HG03342 (cell line): ENCODE measurements around the gene ZNF670.
"Not testable (repeated sequence)": the region's sequence is repeated elsewhere in the genome, so short reads cannot be mapped to it uniquely, and the experiment has no call there.

Experiments
- ATAC-seq: cut with Tn5 transposase; IDR thresholded peaks from one replicate; pipeline ENCODE4 v1.9.1; 2021; ENCODE audit warnings: mild to moderate bottlenecking, moderate library complexity; ENCODE audit not compliant: unreplicated experiment

ZNF670 gene

GRCh38 chr1:247078258-247079140, at the start of gene ZNF670:
Gene ZNF670 (minus strand): TSS chr1:247078811. CDS start chr1:247078596, 215 bp downstream.
- ATAC-seq: peak; percentile 100

DNA sequence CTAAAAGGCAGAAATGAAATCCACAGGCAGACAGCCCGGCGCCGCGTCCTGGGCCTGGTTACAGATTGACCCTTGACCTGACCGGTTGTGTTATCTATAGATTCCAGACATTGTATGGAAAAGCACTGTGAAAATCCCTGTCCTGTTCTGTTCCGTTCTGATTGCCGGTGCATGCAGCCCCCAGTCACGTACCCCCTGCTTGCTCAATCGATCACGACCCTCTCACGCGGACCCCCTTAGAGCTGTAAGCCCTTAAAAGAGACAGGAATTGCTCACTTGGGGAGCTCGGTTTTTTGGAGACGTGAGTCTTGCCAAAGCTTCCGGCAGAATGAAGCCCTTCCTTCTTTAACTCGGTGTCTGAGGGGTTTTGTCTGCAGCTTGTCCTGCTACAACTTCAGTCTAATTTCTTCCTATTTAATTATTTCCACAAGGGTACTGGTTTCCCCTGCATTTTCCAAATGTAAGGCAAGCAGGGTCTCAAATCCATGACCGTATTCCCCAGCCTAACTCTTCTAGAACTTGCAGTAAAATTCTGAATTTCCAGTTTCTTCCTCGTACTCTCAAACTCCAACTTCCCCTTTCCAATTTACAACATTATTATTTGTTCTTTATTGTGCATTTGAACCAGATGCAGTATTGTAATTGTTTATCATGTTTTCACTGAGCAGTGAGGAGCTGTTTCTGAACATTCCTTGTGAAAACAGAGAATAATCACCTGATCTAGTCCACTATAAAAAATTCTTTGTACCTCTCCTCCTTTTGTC, 49.1 kb upstream of the ZNF670 start:
- not testable (repeated sequence) for ATAC-seq

GRCh38 chr1:247126601-247127000, 48.0 kb upstream of the ZNF670 start:
- peak; percentile 57 for ATAC-seq

GRCh38 chr1:247126166-247126565, 47.6 kb upstream of the ZNF670 start:
- peak; percentile 99 for ATAC-seq

GRCh38 chr1:247121382-247121781, 42.8 kb upstream of the ZNF670 start:
- no peak for ATAC-seq

GRCh38 chr1:247120408-247120668, 41.7 kb upstream of the ZNF670 start:
- not testable (repeated sequence) for ATAC-seq

- no peak for ATAC-seq
Measured at GRCh38 chr1:247119600-247120407, 41.2 kb upstream of the ZNF670 start.

DNA sequence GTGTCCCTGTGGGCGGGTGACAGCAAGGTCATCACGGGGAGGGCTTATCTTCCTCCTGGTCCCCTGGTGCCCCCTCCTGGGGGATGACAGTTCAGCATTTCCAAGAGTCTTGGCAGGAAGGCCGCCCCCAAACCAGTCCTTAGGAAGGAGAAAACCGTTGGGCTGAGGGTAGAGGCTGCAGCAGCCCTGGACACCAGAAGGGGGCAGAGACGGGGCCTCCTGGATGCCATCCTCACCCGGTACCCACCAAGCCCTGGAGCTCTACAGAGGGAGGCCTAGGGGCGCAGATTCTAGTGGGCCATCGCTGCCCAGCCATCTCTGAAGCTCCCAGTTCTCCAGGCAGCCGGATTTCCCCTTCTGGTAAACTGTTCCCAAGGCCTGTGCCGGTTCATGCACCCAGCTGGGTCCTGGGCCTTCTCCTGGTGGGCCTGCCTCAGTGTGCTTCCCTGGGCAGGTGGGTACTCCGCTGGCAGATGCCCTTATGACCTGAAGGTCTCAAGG, 40.4 kb upstream of the ZNF670 start:
- no peak for ATAC-seq

- ATAC-seq: no peak
Measured at GRCh38 chr1:247115545-247115944, 36.9 kb upstream of the ZNF670 start.

- no peak for ATAC-seq
Measured at GRCh38 chr1:247115141-247115510, 36.5 kb upstream of the ZNF670 start.

- no peak for ATAC-seq
Measured at GRCh38 chr1:247114351-247115140, 35.9 kb upstream of the ZNF670 start.

- no peak for ATAC-seq
Measured at GRCh38 chr1:247113733-247114271, 35.2 kb upstream of the ZNF670 start.

DNA sequence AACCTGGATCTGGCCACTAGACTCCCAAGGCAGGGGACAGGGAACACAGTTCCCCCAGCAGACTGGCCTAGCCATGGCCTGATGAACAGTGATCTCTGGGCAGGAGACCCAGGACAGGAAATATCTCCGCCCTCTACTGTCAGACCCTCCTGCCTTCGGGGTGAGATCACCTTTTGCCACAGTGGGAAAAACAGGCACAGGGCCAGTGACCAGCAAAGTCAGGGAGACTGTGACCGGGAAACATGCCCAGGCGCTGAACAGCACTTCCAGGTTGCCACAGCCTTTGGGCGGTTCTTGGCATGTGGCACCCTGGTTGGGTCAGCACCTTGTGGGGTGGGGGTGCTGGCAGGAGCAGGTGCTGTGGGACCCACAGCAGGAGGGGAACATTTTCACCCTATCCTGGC, 34.5 kb upstream of the ZNF670 start:
- no peak for ATAC-seq

DNA sequence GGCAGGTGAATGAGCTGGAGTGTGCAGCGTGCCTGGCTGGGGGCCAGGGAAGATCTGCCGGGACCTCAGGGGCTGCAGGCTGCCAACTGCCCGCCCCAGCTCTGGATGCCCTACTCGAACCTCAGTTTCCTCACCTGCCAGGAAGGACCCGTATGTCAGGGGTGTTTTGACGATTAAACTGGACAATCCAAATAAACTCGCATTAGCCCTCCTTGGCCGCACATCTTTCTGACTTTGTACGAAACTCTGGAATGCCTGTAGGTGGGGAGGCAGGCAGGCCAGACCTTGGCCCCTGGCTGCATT, 33.8 kb upstream of the ZNF670 start:
- no peak for ATAC-seq

- no peak for ATAC-seq
Measured at GRCh38 chr1:247111700-247112478, 33.3 kb upstream of the ZNF670 start.

GRCh38 chr1:247111259-247111699, 32.7 kb upstream of the ZNF670 start:
- no peak for ATAC-seq

DNA sequence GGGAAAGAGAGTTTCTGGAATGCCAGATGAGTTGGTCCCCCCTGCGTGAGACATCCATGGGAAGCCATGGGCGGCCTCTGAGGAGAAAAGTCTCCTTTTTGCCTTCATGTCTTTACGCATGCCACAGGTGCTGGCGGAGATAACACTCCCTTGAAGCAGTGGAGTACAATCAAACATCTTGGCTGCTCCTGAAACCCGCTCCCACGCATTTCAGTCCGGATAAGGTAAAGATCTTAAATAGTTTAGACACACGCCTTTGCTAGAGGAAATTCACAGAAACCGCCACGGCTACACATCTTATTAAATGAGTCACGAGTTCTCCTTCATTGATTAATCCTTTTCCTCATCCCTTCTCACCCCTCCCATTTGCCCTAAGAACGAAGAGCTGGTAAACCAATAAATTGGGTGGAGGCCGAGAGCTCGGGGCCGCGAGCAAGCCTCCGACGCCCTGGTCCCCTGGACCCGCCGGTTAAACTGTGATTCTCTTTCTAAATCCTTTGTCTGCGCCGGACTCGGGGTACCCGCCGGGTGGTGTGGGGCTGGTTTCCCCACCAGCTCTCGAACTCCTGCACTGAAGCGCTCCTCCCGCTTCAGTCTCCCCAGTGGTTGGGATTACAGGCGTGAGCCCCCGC, 32.1 kb upstream of the ZNF670 start:
- no peak for ATAC-seq

DNA sequence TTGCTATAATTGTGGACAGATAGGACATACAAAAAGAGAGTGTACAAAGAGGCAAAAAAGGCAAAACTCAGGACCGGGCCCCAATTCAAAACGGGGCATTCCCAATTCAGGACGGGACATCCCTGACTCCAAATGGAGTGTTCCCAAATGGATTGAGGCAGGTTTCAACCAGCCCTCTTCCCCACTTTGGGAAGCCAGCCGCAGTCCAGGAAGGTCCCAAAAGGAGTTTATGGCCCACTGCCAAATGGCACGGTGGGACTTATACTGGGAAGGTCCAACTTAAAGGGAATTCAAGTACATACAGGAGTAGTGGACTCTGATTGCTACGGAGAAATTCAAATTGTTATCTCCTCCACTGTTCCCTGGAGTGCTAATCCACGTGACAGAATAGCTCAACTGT, 29.1 kb upstream of the ZNF670 start:
- ATAC-seq: no peak

DNA sequence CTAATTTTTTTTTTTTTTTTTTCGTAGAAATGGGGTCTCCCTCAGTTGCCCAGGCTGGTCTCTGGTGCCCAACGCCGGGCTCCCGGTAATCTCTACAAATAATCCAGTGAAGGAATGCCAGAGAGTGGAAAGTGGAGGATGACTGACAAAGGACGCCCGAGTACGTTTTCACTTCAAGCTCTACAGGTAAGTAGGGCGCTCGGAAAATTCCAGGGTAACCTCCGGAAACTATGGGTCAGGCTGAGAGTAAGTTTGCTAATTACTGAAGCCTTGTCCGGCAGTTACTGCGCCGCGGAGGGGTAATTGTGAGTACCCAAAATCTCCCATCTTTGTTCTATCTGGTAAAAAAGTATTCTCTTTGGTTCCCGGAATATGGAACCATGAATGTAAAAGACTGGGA, 27.4 kb upstream of the ZNF670 start:
- ATAC-seq: no peak
